HG03460 (cell line): Measurements from ENCODE around the gene RSRP1.
"Not testable (repeated sequence)": the region's sequence is repeated elsewhere in the genome, so short reads cannot be mapped to it uniquely, and the experiment has no call there.

Experiments
- ATAC-seq: cut with Tn5 transposase; IDR thresholded peaks from one replicate; pipeline ENCODE4 v1.9.1; 2021; ENCODE audit not compliant: unreplicated experiment

Gene RSRP1

GRCh38 chr1:25247024-25247828 is at the start of gene RSRP1:
Gene RSRP1, minus strand, starts transcription at chr1:25247454. Its CDS starts 491 bp downstream, at chr1:25246963.
- peak; percentile 78 for ATAC-seq

GRCh38 chr1:25296501-25296900 is 49.2 kb upstream of the RSRP1 start:
- not testable (repeated sequence) for ATAC-seq

GRCh38 chr1:25294889-25295826 is 47.9 kb upstream of the RSRP1 start:
- not testable (repeated sequence) for ATAC-seq

- ATAC-seq = not testable (repeated sequence)
Measured at GRCh38 chr1:25293426-25293825, 46.2 kb upstream of the RSRP1 start.

GRCh38 chr1:25290043-25290442 is 42.8 kb upstream of the RSRP1 start:
- not testable (repeated sequence) for ATAC-seq

- ATAC-seq = not testable (repeated sequence)
Measured at GRCh38 chr1:25288573-25289101, 41.4 kb upstream of the RSRP1 start.

GRCh38 chr1:25287164-25287563 is 39.9 kb upstream of the RSRP1 start:
- ATAC-seq = not testable (repeated sequence)

GRCh38 chr1:25285862-25286261 is 38.6 kb upstream of the RSRP1 start:
- not testable (repeated sequence) for ATAC-seq

- not testable (repeated sequence) for ATAC-seq
Measured at GRCh38 chr1:25279693-25280111, 32.4 kb upstream of the RSRP1 start.

GRCh38 chr1:25278790-25279189 is 31.5 kb upstream of the RSRP1 start:
- ATAC-seq = not testable (repeated sequence)

- not testable (repeated sequence) for ATAC-seq
Measured at GRCh38 chr1:25278358-25278757, 31.1 kb upstream of the RSRP1 start.

GRCh38 chr1:25277295-25277694 is 30.0 kb upstream of the RSRP1 start:
- not testable (repeated sequence) for ATAC-seq

- ATAC-seq = not testable (repeated sequence)
Measured at GRCh38 chr1:25275648-25276047, 28.4 kb upstream of the RSRP1 start.

- ATAC-seq = not testable (repeated sequence)
Measured at GRCh38 chr1:25272238-25272637, 25.0 kb upstream of the RSRP1 start, which contains the start of gene RHD. Gene RHD, plus strand, starts transcription at chr1:25272509. Its CDS starts 39 bp downstream, at chr1:25272548.

GRCh38 chr1:25268143-25268760 is 21.0 kb upstream of the RSRP1 start:
- ATAC-seq = not testable (repeated sequence)

- peak; percentile 66 for ATAC-seq
Measured at GRCh38 chr1:25267288-25268142, 20.3 kb upstream of the RSRP1 start.

- ATAC-seq = peak; percentile 26
Measured at GRCh38 chr1:25266554-25267287, 19.5 kb upstream of the RSRP1 start.

GRCh38 chr1:25260336-25260735 is 13.1 kb upstream of the RSRP1 start:
- not testable (repeated sequence) for ATAC-seq

- ATAC-seq = not testable (repeated sequence)
Measured at GRCh38 chr1:25259813-25260212, 12.6 kb upstream of the RSRP1 start.
